Medulla oblongata (tissue), 1 donor: Measurements from ENCODE around the gene OR1A2.
"Not testable (repeated sequence)": the region's sequence is repeated elsewhere in the genome, so short reads cannot be mapped to it uniquely, and the experiment has no call there.

Experiments
- DNase-seq: peaks from one replicate; pipeline ENCODE4 v3.0.0-alpha.2; 2015; ENCODE audit errors: extremely low spot score

OR1A2 gene, protein sequence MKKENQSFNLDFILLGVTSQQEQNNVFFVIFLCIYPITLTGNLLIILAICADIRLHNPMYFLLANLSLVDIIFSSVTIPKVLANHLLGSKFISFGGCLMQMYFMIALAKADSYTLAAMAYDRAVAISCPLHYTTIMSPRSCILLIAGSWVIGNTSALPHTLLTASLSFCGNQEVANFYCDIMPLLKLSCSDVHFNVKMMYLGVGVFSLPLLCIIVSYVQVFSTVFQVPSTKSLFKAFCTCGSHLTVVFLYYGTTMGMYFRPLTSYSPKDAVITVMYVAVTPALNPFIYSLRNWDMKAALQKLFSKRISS

DNA sequence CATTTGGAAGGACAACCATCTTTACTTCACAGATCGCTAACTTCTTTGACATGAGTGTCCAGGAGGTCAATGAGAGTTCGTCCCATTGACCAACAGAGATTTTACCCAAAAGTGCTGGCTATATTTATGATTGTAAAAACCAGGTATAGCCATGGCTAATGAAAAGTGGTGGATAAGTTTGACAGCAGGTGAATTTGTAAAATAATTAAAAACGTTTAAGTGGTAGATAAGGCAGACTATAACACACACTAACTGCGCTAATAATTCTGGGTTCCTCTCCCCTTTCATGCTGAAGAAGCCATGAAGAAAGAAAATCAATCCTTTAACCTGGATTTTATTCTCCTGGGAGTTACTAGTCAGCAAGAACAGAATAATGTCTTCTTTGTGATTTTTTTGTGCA lies at the start of gene OR1A2:
TSS of gene OR1A2 (plus strand) at position 301 of the 400 bp plus-strand sequence. CDS start at position 301, 0 bp downstream.
- DNase-seq = no peak

DNA sequence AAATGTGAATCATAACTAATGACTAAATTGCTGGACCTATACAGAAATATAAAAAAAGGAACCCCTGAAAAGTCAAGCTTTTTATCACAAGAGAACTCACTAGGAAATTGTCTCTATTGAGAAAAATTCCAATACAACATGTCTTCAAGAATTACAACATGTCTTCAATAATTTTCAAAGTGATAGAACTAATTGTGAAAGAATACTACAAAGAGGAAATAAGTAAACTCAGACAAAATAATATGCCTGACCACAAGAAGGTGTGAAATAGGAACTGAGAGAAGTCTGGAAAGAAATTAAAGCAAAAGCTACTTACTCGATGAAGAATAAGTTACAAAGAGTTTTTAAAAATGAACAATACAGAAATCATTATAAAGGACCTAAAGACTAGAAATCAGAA lies 40.1 kb upstream of the OR1A2 start:
- no peak for DNase-seq

DNA sequence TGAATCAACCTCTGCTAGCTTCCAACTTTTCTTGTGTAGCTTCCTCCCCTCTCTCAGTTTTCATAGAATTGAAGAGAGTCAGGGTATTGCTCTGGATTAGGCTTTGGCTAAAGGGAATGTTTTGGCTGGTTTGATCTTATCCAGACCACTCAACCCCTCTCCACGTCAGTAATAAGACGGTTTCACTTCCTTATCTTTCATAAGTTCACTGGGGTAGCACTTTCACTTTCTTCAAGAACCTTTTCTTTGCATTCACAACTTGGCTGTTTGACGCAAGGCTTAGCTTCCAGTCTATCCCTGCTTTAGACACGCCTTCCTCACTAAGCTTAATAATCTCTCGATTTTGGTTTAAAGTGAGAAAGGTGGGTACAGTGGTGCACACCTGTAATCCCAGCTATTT lies 29.7 kb upstream of the OR1A2 start:
- DNase-seq = peak; percentile 67

DNA sequence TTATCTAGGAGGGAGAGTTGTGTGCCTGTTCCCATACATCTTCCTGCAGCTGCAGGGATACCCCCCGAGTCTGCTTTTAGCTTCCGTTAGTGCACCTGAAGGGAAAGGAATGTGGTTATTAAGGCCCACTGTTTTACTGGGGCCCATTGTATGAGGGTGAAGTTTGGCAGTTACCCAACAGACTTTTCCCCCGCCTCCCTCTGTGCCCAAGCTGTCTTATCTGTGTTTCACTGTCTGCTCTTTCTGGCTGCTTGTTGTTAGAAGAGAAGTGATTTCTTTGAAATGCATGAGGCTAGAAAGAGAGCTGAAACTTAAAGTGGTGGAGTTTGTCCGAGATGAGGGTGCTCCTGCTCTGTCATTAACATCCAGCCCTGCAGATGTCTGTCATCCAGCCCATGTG lies 7.4 kb upstream of the OR1A2 start:
- no peak for DNase-seq

DNA sequence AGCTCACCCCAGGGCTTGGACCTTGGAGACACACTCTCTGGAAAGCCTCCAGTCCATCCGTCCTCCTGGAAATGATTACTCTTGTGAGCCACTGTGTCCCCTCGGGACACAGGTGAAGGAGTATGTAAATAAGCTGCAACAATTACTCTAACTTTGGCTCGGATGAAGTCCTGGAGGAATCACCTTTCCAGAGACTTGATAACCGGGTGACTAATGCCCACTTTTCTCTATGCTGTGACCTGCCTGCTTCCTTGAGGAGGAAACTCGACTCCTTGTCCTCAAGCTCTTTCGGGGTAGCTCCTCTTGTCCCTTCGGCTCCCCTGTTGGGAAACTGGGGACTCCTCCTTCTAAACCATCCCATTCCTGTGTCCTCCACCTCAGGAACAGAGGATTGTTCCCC lies 10.0 kb downstream of the OR1A2 start, which contains the start of gene OR1A1:
TSS of gene OR1A1 (plus strand) at position 301 of the 400 bp plus-strand sequence. CDS start 7,954 bp downstream, outside the sequence.
- no peak for DNase-seq

DNA sequence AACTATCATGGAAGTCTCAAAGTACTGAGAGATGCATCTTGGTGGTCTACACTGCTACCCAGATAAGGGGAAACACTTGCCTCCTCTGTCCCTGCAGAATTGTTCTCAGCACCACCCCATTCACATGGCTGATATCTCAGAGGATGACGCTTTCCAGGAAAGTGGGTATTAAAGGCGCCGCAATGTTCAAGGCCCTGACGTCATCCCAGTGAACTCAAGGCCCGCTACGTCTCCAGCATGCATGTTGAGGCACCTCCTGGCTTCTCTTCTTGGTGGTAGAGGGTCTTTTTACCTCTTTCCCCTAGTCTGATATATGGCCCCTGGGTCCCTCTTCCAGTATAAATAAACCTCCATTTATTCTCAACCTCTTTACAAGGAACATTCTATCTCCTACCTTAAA lies 11.2 kb downstream of the OR1A2 start:
- no peak for DNase-seq

DNA sequence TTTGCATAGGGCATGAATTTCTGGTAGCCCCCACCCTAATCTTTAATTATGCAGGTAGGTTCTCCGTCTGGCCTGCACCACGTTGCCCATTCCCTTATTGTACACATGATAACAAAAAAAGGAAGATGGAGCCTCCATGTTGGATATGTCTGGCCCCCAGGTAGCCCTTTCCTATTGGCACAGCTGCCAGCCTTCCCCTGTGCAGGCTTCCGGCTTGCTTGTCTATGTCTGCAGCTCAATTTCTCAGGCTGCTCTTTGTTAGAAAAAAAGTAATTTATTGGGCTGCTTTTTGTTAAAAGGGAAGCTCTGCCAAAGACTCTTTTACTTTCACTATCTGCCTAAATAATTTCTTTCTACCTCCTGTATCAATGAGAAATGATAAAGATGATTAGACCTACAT lies 15.7 kb downstream of the OR1A2 start:
- DNase-seq = no peak

DNA sequence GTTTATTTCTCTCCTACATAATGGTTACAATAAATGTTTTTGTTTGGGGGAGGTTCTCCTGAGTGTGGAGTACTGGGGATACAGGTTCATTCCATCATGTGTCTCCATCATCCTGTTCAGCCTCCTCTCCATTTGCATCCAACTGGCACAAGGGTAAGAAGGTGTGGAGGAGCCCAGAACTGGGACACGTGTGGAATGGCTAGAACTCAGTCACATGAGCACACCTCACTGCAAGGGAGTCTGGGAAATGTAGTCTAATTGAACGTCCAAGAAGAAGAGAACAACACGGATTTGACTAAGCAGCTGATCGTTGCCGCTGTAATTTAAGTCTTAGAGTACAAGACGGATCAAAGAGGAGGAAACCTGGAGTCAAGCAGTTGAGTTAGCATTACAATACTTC lies 16.3 kb downstream of the OR1A2 start:
- DNase-seq = no peak

DNA sequence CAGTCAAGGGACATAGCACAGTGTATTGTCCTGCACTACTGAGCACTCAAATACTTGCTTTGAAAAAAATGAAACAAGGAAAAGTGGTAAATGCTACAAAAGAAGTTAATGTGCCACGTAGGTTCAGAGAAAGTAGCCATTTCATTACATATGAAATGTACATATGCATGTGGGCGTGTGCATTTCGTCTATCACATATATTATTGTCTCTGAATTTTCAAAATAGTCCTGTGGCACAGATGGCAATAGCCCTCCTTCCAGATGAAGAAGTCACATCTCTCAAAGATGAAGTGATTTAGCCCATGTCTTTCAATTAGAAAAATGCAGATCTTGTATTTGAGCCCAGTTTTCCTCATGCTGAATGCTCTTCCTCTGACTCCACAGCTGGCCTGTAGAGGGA lies 22.7 kb downstream of the OR1A2 start:
- DNase-seq = not testable (repeated sequence)

DNA sequence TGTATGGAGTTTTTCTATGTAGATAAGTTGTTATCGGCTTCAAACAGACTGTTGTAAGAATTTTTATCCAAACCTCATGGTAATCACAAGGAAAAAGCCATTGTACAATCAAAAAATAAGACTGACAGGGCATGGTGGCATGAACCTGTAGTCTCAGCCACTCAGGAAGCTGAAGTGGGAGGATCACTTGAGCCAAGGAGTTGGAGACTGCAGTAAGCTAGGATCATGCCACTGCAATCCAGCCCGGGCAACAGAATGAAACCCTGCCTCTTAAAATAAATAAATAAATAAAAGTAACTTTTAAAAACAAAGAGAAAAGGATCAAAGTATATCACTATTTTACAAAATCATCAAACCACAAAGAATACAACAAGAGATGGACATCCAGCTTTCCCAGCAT lies 24.5 kb downstream of the OR1A2 start:
- DNase-seq = no peak

DNA sequence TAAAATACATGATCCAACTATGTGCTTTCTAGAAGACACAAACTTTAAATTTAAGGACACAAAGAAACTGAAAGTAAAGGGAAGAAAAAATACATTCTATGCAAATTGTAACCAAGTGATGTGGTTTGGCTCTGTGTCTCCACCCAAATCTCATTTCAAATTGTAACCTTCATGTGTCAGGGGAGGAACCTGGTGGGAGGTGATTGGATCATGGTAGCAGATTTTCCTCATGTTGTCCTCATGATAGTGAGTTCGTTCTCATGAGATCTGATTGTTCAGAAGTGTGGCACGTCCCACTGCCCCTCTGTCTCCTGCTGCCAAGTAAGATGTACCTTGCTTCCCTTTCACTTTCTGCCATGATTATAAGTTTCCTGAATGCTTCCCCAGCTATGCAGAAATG lies 25.2 kb downstream of the OR1A2 start:
- DNase-seq = no peak

DNA sequence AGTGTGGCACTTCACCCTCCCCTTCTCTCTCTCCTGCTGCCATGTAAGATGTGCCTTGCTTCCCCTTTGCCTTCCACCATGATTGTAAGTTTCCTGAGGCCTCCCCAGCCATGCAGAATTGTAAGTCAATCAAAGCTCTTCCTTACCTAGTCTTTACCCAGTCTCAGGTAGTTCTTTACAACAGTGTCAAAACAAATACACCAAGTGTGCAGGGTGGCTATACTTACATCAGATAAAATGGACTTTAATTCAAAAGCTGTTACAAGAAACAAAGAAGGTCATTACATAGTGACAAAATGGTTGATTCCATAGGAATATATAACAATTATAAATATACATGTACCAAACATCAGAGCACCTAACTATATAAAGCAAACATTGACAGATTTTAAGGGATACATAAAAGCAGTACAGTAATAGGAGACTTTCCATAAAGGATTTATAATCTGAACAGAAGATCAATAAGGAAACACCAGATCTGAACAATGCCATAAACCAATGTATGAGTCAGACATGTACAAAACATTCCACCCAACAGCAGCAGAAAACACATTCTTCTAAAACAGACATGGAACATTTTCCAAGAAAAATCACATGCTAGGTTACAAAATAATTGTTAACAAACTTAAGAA lies 27.5 kb downstream of the OR1A2 start:
- not testable (repeated sequence) for DNase-seq

DNA sequence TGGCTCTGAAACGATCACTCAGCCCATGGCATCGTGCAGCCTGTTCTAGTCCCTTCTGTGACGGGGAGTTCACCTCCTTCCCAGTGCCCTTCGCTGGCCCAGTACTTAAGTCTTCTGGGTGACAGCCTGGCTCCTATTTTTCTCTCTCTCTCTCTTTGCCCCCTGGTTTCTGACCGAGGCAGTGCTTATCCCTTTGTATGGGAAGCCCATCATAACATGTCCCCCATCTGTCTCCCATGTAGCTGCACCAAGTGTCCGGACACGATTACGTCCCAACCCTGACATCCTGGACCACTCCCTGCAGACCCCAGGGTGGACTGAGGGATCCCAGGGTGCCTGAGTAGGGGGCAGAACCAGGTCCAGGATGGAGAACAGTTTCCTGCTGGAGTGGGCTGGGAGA lies 35.0 kb downstream of the OR1A2 start:
- DNase-seq = not testable (repeated sequence)

DNA sequence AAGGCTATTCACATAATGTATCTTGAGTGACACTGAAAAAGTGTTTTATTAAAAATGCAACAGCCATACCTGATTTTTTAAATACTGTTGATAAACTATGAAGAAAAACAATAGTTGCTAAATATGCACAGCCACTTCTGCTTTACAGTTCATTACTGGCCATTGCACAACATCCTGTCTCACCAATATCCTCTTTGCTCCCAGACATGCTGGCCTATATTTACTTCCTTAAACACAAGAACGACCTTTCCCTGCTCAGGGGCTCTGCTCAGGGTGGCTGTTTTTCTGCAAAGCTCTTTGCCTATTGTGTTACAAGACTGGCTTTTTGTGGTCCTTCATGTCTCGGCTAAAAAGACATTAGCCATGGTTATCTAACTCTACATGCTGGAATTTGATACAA lies 41.4 kb downstream of the OR1A2 start:
- DNase-seq = peak; percentile 9

DNA sequence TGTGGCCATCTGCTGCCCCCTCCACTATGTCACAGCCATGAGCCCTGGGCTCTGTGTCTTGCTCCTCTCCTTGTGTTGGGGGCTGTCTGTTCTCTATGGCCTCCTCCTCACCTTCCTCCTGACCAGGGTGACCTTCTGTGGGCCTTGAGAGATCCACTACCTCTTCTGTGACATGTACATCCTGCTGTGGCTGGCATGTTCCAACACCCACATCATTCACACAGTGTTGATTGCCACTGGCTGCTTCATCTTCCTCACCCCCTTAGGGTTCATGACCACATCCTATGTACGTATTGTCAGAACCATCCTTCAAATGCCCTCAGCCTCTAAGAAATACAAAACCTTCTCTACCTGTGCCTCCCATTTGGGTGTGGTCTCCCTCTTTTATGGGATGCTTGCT lies 43.7 kb downstream of the OR1A2 start:
- not testable (repeated sequence) for DNase-seq

DNA sequence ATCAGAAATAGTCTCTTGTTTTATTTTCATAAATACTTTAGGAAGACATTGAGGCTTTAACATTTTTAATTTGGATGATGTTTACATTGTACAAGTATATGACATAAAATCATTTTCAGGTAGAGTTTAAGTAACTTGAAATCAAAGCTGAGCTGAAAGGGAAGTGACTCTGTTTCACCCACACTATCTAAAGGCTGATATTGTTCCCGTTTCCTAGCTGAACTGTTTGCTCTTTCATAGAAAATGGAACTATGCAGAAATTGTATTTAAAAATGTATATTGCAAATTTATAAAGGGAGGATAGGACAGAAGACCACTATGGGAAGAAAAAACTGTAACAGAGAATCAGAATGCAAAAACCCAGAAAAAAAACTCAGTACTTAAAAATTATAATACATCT lies 47.5 kb downstream of the OR1A2 start:
- DNase-seq = peak; percentile 12
